ENCODE data around the gene SORBS2.

Gene SORBS2

DNA sequence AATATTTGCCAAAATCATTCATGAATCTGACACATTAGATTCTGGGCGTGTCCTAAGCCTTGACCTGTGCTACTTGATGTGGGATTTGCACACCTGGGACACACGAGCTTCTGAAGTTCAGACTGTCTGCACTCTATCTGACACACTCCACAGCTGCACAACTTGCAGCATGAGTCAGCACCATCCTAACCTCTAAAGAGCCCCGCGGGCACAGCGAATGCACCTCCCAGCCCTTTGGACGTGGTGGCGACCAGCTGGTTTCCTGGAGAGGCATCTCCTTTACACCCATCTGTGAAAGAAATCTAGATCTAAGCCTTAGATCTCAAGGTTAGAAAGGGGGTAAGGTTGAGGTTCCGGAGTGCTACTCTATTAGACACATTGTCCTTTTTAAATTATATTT is 69.2 kb downstream of the SORBS2 start:
- DNase-seq (ENCODE audit: low read depth in 4 of 4, low spot score in 1 of 4): no peak

DNA sequence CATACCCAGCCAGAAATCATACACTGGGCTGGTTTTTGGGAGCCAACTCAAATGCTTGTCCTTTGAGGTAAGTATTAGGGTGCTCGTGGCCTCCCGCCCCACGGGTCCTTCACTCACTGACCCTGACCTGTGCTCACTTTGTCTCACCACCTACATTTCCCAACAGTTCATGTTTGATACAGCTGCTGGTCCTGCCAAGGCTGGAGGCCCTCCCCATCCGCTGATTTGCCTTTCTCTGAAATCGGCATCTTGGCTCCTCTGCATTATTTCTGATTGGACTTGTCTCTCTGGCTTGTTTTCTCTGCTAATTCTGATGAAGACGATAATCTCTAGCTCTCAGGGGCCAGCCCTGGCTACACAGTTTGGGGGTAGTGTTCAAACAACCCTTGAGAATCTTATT is 70.2 kb downstream of the SORBS2 start:
- DNase-seq (ENCODE audit: low read depth in 4 of 4, low spot score in 1 of 4): no peak

DNA sequence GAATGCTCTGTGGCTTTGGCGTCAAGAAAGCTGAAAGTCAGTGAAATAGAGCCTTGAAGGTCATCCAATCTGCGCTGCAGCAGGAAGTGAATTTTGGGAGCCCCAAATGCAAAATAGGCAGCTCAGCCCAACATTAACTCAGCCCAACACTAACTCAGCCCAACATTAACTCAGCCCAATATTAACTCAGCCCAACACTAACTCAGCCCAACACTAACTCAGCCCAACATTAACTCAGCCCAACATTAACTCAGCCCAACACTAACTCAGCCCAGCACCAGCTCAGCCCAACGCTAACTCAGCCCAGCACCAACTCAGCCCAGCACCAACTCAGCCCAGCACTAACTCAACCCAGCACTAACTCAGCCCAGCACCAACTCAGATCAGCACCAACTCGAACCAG is 71.5 kb downstream of the SORBS2 start:
- DNase-seq (ENCODE audit: low read depth in 4 of 4, low spot score in 1 of 4): no peak

DNA sequence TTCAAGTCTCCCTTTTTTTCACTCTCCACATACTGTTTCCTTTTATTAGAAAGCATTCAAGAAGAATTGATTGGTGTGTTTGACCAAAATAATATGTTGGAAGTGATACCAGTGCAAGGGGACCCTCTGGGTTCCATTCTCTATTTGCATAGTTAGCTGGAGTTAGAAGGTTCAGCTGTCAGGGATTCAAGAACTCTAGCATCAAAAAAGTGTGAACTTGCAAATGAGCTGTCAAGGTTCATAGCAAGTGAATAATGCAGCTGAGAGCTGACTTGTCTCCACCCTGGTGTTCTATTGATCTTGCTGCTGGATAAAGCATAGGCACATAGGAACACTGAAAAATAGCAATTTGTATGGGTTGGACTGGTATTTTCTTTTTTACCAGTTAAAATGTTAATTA is 73.2 kb downstream of the SORBS2 start:
- DNase-seq (ENCODE audit: low read depth in 4 of 4, low spot score in 1 of 4): no peak

DNA sequence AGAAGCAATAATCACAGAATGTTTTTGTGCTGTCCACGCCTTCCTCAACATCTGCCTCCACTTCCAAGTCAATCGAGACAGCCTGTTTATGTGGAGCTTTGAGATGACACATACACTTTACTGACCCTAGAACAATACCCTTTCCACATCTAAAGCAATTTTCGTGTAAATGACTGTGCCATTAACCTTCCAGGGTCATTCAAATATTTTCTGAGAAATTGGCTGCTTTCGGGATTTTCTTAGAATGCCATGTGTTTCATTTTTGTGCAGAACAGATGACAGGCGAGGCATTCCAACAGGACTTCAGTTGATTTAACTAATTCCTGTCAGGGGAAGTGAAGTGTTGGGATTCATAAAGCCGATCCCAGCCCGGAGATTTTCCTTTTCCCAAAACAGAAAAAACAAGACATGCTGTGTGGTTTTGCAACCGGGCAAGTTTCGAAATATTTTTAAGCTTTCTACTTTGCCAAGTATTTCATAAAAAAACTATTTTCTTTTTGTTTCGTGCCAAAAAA is 73.9 kb downstream of the SORBS2 start:
- DNase-seq (ENCODE audit: low read depth in 4 of 4, low spot score in 1 of 4): no peak

DNA sequence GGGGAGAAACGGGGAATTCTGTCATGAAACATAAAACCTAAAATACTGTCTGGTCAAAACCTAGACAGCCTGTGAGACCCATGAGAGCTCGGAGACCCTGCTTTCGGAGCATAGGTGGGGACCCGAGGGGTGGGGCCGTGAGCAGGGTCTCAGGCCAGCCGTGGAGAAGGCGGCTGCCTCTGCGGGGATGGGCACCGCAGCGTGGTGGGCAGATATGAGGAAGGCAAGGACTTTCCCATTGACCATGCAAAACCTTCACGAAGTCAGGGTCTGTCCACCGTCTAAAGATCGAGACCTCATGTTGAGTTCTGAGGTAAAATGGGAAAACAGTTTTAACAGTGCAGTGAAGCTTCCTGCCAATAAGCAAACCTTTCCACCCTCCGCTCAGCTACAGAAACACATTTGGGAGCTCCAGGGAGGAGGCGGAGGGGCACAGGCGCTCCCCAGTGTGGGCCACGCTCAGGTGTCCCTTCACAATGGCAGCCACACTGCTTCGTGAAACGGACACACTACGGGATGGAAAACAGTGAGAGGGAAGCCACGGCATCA is 74.4 kb downstream of the SORBS2 start:
- no peak for DNase-seq (ENCODE audit: low read depth in 4 of 4, low spot score in 1 of 4)

DNA sequence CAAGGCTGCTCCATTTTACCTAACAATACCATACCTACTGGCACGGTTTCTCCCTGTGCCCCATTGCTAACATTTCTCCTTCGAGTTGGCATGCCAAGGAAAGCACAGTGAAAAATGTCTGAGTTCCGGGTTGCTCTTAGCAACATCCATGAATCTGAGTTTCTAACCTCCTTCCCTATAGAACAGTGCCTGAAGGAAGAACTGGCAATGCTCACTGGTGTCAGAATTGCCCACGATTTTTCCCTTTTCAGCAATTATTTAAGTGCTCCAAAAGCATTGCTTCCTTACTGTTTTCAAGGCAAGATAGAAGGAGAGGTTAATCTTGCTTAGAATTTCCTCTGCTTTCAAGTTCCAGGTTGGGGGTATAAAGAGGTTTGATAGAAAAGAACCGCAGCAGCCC is 75.1 kb downstream of the SORBS2 start:
- no peak for DNase-seq (ENCODE audit: low read depth in 4 of 4, low spot score in 1 of 4)

DNA sequence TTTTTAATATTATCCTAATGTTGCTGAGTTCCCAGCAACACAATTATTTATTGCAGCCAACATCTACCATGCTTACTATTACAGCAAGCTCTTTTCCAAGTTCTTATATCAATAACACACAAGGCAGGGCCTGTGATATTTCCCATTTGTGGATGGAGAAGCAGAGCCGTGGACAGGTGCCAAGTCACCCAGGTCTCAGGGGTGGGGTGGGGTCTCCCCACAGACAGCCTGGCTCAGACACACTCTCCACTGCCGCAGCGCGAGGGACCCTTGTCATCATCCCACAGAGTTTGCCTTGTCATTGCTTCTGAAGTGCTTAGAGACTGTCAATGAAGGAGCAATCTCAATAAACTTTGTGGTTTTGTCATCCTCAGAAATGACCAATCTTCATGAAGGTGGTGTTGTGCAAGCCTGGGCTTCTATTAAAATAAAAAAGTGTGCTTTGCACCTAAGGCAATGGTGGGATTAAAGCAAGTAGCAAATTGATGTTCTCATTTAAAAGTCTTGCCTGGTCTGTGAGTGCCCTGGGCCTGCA is 76.1 kb downstream of the SORBS2 start:
- DNase-seq (ENCODE audit: low read depth in 4 of 4, low spot score in 1 of 4): no peak

DNA sequence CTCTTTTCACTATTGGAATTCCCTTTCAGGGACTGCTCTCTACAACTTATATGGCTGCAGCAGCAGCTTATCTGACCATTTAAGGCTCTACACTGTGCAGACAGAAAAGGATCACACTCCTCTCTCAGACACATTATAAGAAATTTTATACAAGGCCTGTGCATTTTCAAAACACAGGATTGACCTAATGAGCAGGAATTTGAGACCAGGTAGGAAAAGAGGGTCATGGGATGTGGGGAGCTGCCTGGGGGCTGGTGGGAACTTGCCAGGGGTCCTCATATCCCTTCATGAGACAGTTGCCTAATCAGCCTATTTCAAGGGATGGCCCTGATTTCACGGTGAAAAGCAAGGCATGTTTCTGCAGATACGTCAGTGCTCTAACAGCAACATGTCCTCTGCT is 77.1 kb downstream of the SORBS2 start:
- no peak for DNase-seq (ENCODE audit: low read depth in 4 of 4, low spot score in 1 of 4)

DNA sequence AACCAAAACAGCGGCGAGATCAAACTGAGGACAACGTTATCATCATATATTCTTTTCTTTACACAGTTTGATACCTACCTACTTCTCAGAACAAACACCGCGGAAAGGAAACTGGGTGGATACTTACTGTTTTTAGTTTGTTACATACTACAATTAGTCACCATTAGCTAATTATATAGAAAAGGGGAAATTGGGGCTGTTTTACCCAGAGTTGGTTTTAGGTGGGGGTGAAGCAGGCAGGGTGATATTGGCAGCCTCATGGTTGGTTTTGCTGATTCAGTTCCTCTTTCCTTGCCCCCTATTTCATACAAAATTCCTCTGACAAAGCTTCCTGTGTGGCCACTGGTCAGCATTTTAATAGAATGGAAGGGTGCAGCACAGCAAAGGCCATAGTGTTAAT is 77.8 kb downstream of the SORBS2 start:
- DNase-seq (ENCODE audit: low read depth in 4 of 4, low spot score in 1 of 4): no peak

DNA sequence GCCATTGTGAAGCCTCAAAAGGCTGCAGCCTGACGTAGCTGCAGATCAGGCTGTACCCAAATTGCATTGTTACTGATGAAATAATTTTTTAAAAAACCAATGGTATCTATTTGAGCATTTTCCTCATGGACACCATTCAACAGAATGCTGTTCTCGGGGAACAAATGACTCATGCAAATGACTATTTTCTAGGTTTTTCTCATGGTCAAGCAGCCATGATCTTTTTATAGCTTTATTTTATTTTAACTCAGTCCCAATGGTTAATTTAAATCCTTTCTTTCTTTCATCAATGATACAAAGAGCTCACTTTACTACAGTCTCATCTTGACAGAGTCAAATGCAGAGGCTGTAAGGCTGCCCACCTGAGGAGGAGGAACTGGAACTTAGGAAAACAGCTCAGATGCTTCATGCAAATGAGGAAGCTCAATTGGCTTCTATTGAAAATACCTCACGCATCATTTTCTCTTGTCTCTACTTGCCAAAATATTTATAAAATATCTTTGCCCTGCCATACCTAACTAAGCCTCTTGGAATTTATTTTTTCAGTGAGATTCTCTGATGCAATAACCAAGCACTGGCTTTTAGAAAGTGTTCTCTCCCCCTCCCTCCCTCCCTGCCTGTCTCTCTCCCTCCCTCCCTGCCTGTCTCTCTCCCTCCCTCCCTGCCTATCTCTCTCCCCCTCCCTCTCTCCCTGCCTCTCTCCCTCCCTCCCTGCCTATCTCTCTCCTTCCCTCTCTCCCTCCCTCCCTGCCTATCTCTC is 81.0 kb downstream of the SORBS2 start:
- no peak for DNase-seq (ENCODE audit: low read depth in 4 of 4, low spot score in 1 of 4)

DNA sequence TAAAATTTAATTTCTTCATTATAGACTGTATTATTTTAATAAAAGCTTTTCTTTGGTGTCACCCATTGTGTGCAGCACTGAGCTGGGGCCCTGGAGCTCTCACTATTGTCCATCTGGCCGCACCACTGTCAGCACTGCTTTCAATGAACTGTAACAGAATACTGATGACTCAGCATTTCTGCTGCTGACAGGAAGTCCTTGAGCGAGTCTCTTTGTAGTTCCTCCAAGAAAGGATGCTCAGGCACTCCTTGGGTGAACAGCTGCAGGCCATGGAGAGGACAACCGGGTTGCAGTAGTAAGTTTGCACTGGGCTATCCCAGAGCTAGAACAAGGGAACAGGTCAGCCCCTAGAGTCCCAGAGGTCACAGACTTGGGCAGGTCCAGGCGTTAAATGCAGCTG is 81.6 kb downstream of the SORBS2 start:
- no peak for DNase-seq (ENCODE audit: low read depth in 4 of 4, low spot score in 1 of 4)

DNA sequence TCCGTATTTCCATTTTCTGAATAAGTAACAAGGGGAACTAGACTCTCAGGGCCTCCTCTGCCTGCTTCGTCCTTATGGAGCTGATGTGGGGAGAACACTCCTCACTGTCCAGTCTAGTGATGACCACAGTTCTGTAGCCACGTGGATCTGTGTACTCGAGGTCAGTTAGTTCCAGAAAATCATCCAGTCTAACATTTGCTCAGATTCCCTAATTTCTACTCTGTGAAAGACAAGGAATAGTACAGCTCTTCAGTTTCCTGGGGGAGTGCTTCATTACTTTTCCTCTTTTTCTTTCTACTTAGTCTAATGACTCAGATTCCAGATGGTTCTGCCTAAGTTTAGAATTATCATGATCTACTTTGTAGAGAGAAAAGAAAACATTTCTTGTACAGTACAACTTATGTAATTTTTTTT is 82.6 kb downstream of the SORBS2 start:
- no peak for DNase-seq (ENCODE audit: low read depth in 4 of 4, low spot score in 1 of 4)

DNA sequence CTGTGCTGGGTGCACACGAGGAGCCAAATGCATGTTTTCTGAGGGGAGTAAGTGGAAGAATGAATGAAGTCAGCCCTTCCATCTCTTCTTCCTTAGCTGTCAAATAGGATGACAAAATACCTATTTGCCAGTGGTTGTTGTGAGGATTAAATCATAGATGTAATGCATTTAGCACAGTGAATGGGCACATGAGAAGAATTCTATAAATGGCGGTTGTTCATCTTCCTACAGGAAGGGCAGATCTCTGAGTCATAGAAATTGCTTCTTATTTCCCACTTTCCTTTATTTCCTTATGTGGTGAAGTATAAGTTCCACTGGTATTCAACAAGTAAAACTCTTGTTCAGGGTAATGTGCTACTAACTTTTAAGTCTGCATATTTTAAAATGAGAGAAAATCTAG is 83.1 kb downstream of the SORBS2 start:
- DNase-seq (ENCODE audit: low read depth in 4 of 4, low spot score in 1 of 4): no peak

DNA sequence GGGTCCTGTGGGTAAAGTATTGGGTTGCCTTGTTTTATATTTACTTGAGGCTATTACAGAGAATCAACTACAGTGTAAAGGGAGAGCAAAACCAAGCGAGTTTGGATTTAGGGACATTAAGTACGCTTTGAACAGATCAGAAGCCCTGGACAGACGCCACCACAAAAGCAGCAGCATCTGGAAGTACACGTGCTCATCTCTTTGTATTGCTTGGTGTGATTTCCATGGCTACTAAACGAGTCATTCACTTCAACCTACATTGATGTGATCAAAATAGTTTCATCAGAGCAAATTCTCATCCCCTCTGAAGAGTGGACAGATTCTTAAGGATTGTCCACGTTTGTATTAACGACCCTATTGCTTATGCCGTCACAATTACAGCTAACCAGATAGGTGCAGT is 85.1 kb downstream of the SORBS2 start:
- DNase-seq (ENCODE audit: low read depth in 4 of 4, low spot score in 1 of 4): no peak

DNA sequence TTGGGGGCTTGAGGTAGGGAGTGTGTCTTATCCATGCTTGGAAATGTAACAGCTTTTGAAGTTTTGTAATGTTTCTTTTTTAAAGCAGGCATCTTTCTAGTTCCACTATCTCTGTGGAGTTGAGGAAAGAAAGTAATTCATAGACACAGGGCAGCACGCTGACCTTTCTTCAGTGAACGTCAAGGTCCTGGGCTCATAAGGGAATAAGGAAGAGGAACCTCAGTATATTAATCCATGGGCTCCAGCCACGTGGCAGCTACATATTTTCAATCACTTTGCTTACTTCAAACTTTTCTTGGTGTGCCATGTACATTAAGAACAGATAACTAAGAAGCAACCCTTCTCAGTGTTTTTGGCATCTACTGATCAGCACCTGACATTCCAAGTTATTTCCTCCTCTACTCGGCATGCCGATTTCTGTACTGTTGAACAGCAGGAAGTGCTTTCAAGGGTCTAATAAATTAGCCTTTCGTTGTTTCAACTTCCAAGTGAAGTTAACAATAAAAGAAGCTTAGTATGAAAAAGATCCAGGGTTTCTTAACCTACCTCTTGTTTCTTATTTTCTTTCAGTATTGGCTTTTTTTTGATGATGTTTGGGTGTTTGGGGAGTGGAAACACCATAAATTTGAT is 88.2 kb downstream of the SORBS2 start:
- no peak for DNase-seq (ENCODE audit: low read depth in 4 of 4, low spot score in 1 of 4)

DNA sequence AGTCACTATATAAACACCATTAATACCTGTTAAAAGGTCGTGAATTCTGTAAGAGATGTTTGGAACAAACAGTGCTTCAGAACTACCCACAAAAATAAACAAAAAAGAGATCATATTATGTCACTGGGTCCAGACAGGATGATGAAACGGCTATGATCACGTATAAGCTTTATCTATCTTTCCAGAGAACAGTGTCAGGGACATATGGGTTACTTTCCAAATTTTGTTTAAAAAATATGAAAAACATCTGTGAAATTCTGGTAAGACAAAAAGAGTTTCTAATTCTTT is 90.0 kb downstream of the SORBS2 start:
- no peak for DNase-seq (ENCODE audit: low read depth in 4 of 4, low spot score in 1 of 4)

DNA sequence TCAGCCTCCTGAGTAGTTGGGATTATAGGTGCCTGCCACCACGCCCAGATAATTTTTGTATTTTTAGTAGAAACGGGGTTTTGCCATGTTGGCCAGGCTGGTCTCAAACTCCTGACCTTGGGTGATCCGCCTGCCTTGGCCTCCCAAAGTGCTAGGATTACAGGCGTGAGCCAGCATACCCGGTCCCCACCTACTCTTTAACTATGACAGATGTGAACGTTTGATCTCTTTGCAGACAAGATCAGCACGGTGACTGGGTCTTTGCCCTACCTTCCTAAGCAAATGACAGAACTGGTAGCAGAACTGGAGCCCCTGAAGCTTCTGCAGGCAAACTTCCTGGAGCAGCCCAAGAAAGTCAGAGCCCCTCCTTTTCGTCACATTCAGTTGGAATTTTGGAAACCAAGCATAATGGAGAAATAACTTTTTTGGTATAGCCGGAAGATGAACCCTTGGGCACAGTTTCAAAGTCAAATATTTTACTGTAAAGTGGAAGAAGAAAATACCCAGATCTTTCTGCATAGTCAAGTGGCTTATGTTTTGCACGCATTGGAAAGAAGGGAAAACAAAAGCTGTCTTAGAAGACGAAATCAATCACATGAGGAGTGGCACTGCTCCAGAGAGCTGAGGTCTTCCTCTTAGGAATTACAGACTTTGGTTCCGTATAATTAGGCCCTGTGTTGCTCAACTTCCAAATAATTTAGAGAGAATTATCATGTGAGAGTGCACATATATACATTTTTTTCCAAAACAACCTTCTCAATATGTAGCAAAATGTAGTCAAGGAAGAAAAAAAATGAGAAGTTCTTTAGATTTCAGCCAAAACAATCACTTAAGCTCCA is 90.6 kb downstream of the SORBS2 start:
- DNase-seq (ENCODE audit: low read depth in 4 of 4, low spot score in 1 of 4): no peak

DNA sequence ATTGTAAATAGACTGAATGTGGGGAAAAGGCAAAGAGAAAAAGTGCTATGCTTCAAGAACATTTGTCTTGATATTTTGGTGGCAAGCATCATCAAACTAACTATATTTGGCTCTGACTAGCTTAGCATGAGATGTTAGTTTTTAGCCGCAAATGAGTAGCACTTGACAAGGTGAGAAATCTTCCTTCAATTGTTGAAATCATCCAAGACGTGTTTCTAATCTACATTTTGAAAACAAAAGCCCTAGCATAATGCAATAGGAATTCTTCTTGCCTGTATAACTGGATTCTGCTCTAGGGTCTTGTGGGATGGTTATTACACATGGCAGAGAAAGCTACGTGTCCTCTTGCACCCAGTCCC is 92.5 kb downstream of the SORBS2 start:
- no peak for DNase-seq (ENCODE audit: low read depth in 4 of 4, low spot score in 1 of 4)

DNA sequence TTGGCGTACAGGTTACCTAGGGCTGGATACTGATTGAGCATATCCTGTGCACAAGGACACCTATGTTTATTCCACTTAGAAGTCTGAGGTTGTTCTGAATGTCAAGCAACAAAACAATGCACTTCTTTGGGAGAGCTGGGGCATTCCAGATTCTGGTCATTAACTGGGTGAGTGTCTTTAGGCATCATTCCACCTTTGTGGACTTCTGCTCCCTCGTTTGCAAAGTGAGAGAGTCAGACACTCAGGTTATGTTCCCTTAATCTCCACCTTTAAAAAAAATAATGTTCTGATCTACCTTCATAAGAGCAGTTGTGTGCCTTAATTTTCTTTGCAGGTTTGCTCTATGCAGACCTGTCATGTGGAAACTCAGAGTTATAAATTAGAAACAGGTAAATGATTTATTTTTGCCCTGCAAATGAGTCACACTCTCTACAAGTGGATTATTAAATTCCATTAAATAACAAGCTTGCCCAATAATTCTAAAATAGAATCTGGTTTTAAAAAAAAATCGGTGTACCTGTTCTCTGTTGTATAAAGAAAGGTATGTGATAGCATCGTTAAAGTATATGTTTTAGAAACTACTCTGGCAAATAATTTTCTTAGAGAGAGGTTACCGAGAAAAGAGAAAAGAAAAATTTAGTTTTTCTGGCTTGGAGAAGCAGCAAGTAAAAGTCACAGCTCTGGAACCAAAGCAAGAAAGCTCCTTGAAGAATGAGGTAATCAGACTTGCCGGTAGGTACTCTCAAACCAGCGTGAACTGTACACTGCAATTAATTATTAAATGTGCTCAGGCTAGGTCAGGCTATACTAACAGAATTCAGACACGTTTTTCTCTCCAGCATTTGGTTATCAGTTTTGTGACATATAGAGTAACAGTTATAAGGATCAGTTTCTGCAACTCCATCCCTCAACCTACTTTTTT is 93.2 kb downstream of the SORBS2 start:
- DNase-seq (ENCODE audit: low read depth in 4 of 4, low spot score in 1 of 4): no peak

DNA sequence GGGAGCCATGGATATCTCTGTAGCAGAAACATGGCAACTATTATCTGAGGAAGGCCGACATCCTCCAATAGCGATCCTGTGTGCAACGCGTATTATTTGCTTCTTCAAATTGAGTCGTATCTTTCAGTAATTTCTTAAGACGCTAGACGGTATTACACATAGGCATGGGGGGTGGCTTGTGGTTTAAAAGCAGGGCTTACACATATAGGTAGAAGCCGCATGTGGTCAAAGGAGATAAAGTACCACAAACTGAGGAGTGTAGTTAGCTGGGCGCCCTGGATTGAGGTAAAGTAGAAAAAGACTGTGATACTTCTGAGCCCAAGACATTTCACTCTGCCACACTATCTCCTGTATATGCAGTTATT is 94.6 kb downstream of the SORBS2 start:
- no peak for DNase-seq (ENCODE audit: low read depth in 4 of 4, low spot score in 1 of 4)
